Urothelium cell line (cell line): ENCODE results near the gene ATF5.

ENCODE experiments used
- DNase-seq: peaks from one replicate; pipeline ENCODE4 v3.0.0; 2011; ENCODE audit warnings: low spot score, mixed read lengths
- FAIRE-seq: peaks from 2 replicates; lab custom pipeline; 2011; peaks lifted over from hg19 to GRCh38; lab: Jason Lieb, UNC

The ATF5 gene

GRCh38 chr19:49929121-49929610, at the start of gene ATF5, which contains the start of gene NUP62:
Gene ATF5, plus strand, starts transcription at chr19:49929205. Its CDS starts 1,646 bp downstream, at chr19:49930851.
Gene NUP62, minus strand, starts transcription at chr19:49929504. Its CDS starts 19,697 bp downstream, at chr19:49909807.
- peak; percentile 81 for FAIRE-seq
- DNase-seq, result peak; percentile 96

- no peak for FAIRE-seq
- DNase-seq, result no peak
Observed at GRCh38 chr19:49879243-49879963, 49.6 kb upstream of the ATF5 start.

GRCh38 chr19:49880162-49880869, 48.7 kb upstream of the ATF5 start:
- DNase-seq (no peak), FAIRE-seq (no peak)

- DNase-seq (no peak), FAIRE-seq (no peak)
Observed at GRCh38 chr19:49881186-49881585, 47.8 kb upstream of the ATF5 start.

GRCh38 chr19:49881672-49882394, 47.2 kb upstream of the ATF5 start:
- no peak for DNase-seq
- no peak for FAIRE-seq

- FAIRE-seq (no peak), DNase-seq (no peak)
Observed at GRCh38 chr19:49882643-49883042, 46.4 kb upstream of the ATF5 start.

GRCh38 chr19:49883094-49883493, 45.9 kb upstream of the ATF5 start:
- no peak for DNase-seq
- no peak for FAIRE-seq

- no peak for FAIRE-seq
Observed at GRCh38 chr19:49884109-49884508, 44.9 kb upstream of the ATF5 start.

GRCh38 chr19:49884760-49885159, 44.2 kb upstream of the ATF5 start:
- no peak for DNase-seq
- FAIRE-seq, result no peak

More at GRCh38 chr19:49884109-49884508, 44.9 kb upstream of the ATF5 start:
- no peak for DNase-seq

GRCh38 chr19:49887037-49887664, 41.9 kb upstream of the ATF5 start:
- FAIRE-seq (no peak), DNase-seq (no peak)

GRCh38 chr19:49887665-49888509, 41.1 kb upstream of the ATF5 start:
- DNase-seq (no peak), FAIRE-seq (no peak)

- FAIRE-seq (no peak), DNase-seq (no peak)
Observed at GRCh38 chr19:49888510-49888824, 40.5 kb upstream of the ATF5 start.

- DNase-seq (no peak), FAIRE-seq (no peak)
Observed at GRCh38 chr19:49889038-49889686, 39.8 kb upstream of the ATF5 start.

- DNase-seq (no peak), FAIRE-seq (no peak)
Observed at GRCh38 chr19:49889687-49890348, 39.2 kb upstream of the ATF5 start.

GRCh38 chr19:49890349-49891311, 38.4 kb upstream of the ATF5 start:
- no peak for DNase-seq
- no peak for FAIRE-seq

GRCh38 chr19:49891393-49891792, 37.6 kb upstream of the ATF5 start:
- FAIRE-seq, result no peak
- no peak for DNase-seq

- no peak for FAIRE-seq
- no peak for DNase-seq
Observed at GRCh38 chr19:49892716-49893115, 36.3 kb upstream of the ATF5 start.
